22Rv1 (cell line): ENCODE results near the gene MAGIX.

Experiments
- ZFX ChIP-seq: fragments of 450-650 bp; IDR thresholded peaks from 2 replicates; pipeline ENCODE4 v1.6.1; 2017; ENCODE audit warnings: antibody characterized with exemption, borderline replicate concordance
- TF ChIP-seq, protein P1 (sequence below): fragments of 450-650 bp; IDR thresholded peaks from 2 replicates; pipeline ENCODE4 v1.5.1; 2017; ENCODE audit warnings: mild to moderate bottlenecking

DNA sequence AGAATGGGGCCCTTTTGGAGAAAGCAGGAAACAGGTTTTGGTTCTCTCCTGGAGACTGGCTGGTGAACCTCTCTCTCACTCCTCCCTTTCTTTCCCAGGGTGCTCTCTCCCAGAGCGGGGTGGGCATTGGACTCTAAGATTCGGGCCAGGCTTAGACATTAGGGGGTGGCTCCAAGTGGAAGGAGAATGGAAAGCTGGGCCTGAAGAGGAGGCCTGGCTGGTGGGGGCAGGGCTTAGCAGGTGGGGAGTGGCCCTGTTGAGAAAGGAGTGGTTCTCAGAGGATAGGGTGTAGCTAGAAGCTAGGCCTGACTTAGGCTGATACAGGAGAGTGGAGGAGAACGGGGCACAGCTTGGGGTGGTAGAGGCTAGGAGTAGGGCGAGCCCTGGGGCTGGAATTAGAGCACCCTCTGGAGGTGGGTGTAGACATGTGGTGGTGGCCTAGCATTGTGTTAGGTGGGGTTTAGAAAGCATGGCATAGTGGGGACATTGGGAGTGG lies 14.8 kb downstream of the MAGIX start:
- TF ChIP-seq, protein P1, sequence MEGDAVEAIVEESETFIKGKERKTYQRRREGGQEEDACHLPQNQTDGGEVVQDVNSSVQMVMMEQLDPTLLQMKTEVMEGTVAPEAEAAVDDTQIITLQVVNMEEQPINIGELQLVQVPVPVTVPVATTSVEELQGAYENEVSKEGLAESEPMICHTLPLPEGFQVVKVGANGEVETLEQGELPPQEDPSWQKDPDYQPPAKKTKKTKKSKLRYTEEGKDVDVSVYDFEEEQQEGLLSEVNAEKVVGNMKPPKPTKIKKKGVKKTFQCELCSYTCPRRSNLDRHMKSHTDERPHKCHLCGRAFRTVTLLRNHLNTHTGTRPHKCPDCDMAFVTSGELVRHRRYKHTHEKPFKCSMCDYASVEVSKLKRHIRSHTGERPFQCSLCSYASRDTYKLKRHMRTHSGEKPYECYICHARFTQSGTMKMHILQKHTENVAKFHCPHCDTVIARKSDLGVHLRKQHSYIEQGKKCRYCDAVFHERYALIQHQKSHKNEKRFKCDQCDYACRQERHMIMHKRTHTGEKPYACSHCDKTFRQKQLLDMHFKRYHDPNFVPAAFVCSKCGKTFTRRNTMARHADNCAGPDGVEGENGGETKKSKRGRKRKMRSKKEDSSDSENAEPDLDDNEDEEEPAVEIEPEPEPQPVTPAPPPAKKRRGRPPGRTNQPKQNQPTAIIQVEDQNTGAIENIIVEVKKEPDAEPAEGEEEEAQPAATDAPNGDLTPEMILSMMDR = no peak
- TF ChIP-seq ZFX = no peak
